Right lobe of liver (tissue), 6 donors: Measurements from ENCODE around the gene RBM10. TPM values are rescaled to one million over a fixed set of nuclear protein-coding genes. Genes with fewer than 3 reads are reported as not detected.

Experiments used
- ATAC-seq, 4 donors: fragments of 200-7000 bp; cut with Tn5 transposase; one replicate each; pipeline ENCODE4 v1.9.1; 2020; ENCODE audit warnings: mild to moderate bottlenecking in 4 of 4, moderate library complexity in 4 of 4
- DNase-seq, 3 donors: peaks; one replicate each; pipeline ENCODE4 v3.0.0-alpha.2; 2020
- H3K27ac ChIP-seq, 3 donors: fragments of 200-600 bp; one replicate each; pipeline ENCODE4 v1.8.0; 2022
- H3K27me3 ChIP-seq, 2 donors: fragments of 200-600 bp; one replicate each; pipeline ENCODE4 v1.8.0; 2022
- H3K36me3 ChIP-seq, 4 donors: fragments of 200-600 bp; sonication (generic) in 1 of 4; one replicate each; pipeline versions ENCODE4 v1.5.1 to v1.8.0; 2017 to 2022; ENCODE audit warnings: control low read depth in 1 of 4
- H3K4me1 ChIP-seq, 4 donors: fragments of 200-600 bp; sonication (generic) in 1 of 4; one replicate each; pipeline versions ENCODE4 v1.5.1 to v1.8.0; 2017 to 2022; ENCODE audit warnings: control low read depth in 1 of 4
- H3K4me3 ChIP-seq, 3 donors: fragments of 200-600 bp; one replicate each; pipeline ENCODE4 v1.8.0; 2022
- H3K9me3 ChIP-seq, 4 donors: fragments of 200-600 bp; sonication (generic) in 1 of 4; one replicate each; pipeline versions ENCODE4 v1.5.1 to v1.8.0; 2017 to 2022; ENCODE audit warnings: control low read depth in 1 of 4
- POLR2A ChIP-seq: fragments of 450-650 bp; IDR thresholded peaks from one replicate; pipeline ENCODE4 v1.6.1; 2017; ENCODE audit warnings: antibody characterized with exemption, mild to moderate bottlenecking
- WGBS: methylation state at CpG from one replicate; pipeline ENCODE4 v1.1.6; 2018; ENCODE audit warnings: low coverage, low lambda C conversion rate; ENCODE audit not compliant: insufficient coverage; ENCODE audit errors: missing lambda C conversion rate; 5-methylcytosine and 5-hydroxymethylcytosine counted together
- intact Hi-C, 2 donors: fragments of 100-400 bp; cut with DNase I; formaldehyde crosslinking; loops; one replicate each; pipeline versions ENCODE4 v1.11.2 to v1.14.1; 2022
- total RNA-seq, 6 experiments: library from RNA; depleted of rRNA in 2 of 6; stranded (reverse); fragments of >200 nt in 2 of 6; fragmentation: NEBNext Ultra II Directional in 3 of 6; extraction: Animal tissue kit (Norgen Biotek cat#: 25700) in 3 of 6; gene quantifications; one replicate each; pipeline versions ENCODE4 v1.1.0 to v1.2.4, GENCODE V29; 2016 to 2023
- TF ChIP-seq, protein P1 (sequence below), 4 donors: fragments of 200-600 bp in 3 of 4; fragments of 450-650 bp in 1 of 4; IDR thresholded peaks; one replicate each; pipeline versions ENCODE4 v1.5.1 to v1.8.0; 2016 to 2022; ENCODE audit warnings: antibody characterized with exemption in 4 of 4, mild to moderate bottlenecking in 2 of 4
- donor health status: DM: no; HTN: yes; CAD: no.
- donor health status: DM: no; HTN: no; CAD: no.
- donor health status: DM: no; HTN: no; CAD: no.
- donor health status: DM: no; HTN: yes; CAD: no.
- donor health status: DM: no; HTN: yes; CAD: no.

The RBM10 gene
- total RNA-seq, 6 experiments from 2014 or later, result 12.5 to 20.8 (median 15.2) TPM

DNA sequence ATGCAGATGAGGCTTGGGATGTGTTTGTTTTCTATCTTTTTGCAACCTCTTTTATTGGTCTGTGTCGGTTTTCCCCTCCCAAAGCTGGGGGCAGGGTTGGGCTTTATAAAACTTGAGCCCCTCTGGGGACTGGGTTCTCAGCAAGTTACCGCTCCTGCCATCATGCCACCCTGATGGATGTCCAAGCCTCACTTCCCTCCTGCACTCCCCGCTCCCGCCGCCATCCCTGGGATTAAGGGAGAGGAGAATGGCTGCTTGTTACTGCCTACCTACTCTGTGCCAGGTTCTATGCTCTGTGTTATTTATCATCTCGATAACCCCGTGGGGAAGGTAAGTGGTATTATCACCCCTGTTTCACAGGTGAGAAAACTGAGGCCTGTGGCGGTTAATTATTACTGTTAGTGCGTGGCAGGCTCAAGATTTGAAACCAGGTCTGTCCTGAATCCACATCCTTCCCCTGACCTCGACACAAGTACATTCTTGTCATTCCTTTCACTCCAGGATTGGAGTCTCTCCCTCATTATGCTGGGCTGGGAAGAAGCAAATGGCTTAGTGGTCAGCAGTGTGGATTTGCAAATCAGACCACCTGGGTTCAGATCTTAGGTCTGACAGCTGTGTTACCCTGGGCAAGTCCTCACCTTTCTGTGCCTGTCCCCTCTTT, 53.1 kb downstream of the RBM10 start:
- peaks cover 9 to 50% (median 38%) of the 10 kb centered on the region in 4 donors for H3K36me3 ChIP-seq
- intact Hi-C loops, result no loop called here

GRCh38 chrX:47198687-47199080, 53.7 kb downstream of the RBM10 start:
- peaks cover 0 to 39% (median 0%) of the 10 kb centered on the region in 4 donors for H3K4me1 ChIP-seq
- no peaks in the 10 kb centered on the region for H3K27me3 ChIP-seq
- TF ChIP-seq, protein P1, sequence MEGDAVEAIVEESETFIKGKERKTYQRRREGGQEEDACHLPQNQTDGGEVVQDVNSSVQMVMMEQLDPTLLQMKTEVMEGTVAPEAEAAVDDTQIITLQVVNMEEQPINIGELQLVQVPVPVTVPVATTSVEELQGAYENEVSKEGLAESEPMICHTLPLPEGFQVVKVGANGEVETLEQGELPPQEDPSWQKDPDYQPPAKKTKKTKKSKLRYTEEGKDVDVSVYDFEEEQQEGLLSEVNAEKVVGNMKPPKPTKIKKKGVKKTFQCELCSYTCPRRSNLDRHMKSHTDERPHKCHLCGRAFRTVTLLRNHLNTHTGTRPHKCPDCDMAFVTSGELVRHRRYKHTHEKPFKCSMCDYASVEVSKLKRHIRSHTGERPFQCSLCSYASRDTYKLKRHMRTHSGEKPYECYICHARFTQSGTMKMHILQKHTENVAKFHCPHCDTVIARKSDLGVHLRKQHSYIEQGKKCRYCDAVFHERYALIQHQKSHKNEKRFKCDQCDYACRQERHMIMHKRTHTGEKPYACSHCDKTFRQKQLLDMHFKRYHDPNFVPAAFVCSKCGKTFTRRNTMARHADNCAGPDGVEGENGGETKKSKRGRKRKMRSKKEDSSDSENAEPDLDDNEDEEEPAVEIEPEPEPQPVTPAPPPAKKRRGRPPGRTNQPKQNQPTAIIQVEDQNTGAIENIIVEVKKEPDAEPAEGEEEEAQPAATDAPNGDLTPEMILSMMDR (IDR thresholded peaks at IDR 0.05), result no peak
- TF ChIP-seq POLR2A, result no peak
- no peaks in the 10 kb centered on the region for H3K9me3 ChIP-seq
- H3K27ac ChIP-seq, result no peak overlapping the region
- ATAC-seq, result no peak
- DNase-seq, result no peak
- H3K36me3 ChIP-seq, result peaks cover 9 to 54% (median 39%) of the 10 kb centered on the region in 4 donors
- H3K4me3 ChIP-seq, result no peak overlapping the region
- intact Hi-C loops, result no loop called here
- WGBS, result 68% methylated on average over 15 of the region's 15 CpGs

More for the DNA sequence above, 53.1 kb downstream of the RBM10 start:
- Histone ChIP-seq H3K4me1 (peaks cover 0 to 42% (median 0%) of the 10 kb centered on the region in 4 donors), H3K4me3 (no peak overlapping the region), H3K27me3 (no peaks in the 10 kb centered on the region), H3K27ac (no peak overlapping the region), H3K9me3 (no peaks in the 10 kb centered on the region)
- TF ChIP-seq, protein P1 (IDR thresholded peaks at IDR 0.05), result no peak
- TF ChIP-seq POLR2A, result no peak
- DNase-seq, result no peak
- 87% methylated on average over 9 of the region's 10 CpGs for WGBS
- ATAC-seq, result no peak

DNA sequence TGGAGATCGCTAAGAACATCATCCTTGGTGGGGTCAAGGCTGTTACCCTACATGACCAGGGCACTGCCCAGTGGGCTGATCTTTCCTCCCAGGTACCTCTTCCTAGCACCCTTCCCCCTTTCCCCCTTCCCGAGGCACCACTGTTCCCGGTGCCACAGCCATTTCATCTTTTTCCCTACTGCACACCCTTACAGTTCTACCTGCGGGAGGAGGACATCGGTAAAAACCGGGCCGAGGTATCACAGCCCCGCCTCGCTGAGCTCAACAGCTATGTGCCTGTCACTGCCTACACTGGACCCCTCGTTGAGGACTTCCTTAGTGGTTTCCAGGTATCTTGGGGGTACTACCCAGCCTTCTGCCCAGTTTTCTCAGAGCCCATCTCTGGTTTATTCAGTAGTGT, 54.3 kb downstream of the RBM10 start:
- Histone ChIP-seq H3K4me1 (peaks cover 0 to 39% (median 0%) of the 10 kb centered on the region in 4 donors), H3K4me3 (no peak overlapping the region), H3K9me3 (no peaks in the 10 kb centered on the region), H3K27me3 (no peaks in the 10 kb centered on the region), H3K27ac (no peak overlapping the region), H3K36me3 (peaks cover 9 to 60% (median 39%) of the 10 kb centered on the region in 4 donors)
- ATAC-seq, result no peak
- intact Hi-C loops, result no loop called here
- WGBS, result 95% methylated on average over 9 of the region's 10 CpGs
- DNase-seq, result no peak
- TF ChIP-seq, protein P1 (IDR thresholded peaks at IDR 0.05), result no peak
- no peak for TF ChIP-seq POLR2A

GRCh38 chrX:47200385-47201150, 55.5 kb downstream of the RBM10 start:
- TF ChIP-seq POLR2A, result no peak
- TF ChIP-seq, protein P1 (IDR thresholded peaks at IDR 0.05), result peak in 2 of 4 donors; percentile 8 to 15
- H3K4me1 ChIP-seq, result peaks cover 0 to 28% (median 0%) of the 10 kb centered on the region in 4 donors
- peaks cover 9 to 72% (median 41%) of the 10 kb centered on the region in 4 donors for H3K36me3 ChIP-seq
- WGBS, result no CpG with 5 or more reads among the region's 9 CpGs
- H3K9me3 ChIP-seq, result no peaks in the 10 kb centered on the region
- H3K27me3 ChIP-seq, result no peaks in the 10 kb centered on the region
- ATAC-seq, result peak; percentile 41 to 85 (median 70)
- DNase-seq, result no peak
- peak overlapping the region in 1 of 3 donors; percentile 50 for H3K27ac ChIP-seq
- H3K4me3 ChIP-seq, result no peak overlapping the region
- intact Hi-C loops, result no loop called here
